Heart right ventricle (tissue), 16 donors: ENCODE results near the gene IGF2BP2. TPM values are rescaled to one million over a fixed set of nuclear protein-coding genes. Genes with fewer than 3 reads are reported as not detected.

Source experiments
- ATAC-seq, 8 donors: fragments of 200-7000 bp; cut with Tn5 transposase; one replicate each; pipeline ENCODE4 v1.9.1; 2020; ENCODE audit warnings: mild to moderate bottlenecking in 8 of 8, moderate library complexity in 8 of 8, moderate number of reproducible peaks in 1 of 8
- DNase-seq, 2 donors: peaks; one replicate each; pipeline ENCODE4 v3.0.0-alpha.2; 2020
- H3K27ac ChIP-seq, 10 donors: fragments of 200-600 bp; sonication (generic) in 2 of 10; one replicate each; pipeline versions ENCODE4 v1.5.0 to v1.8.0; 2020 to 2022; ENCODE audit warnings: mild to moderate bottlenecking in 3 of 10
- H3K27me3 ChIP-seq, 7 donors: fragments of 200-600 bp; one replicate each; pipeline ENCODE4 v1.8.0; 2021 to 2022; ENCODE audit warnings: mild to moderate bottlenecking in 2 of 7
- H3K36me3 ChIP-seq, 9 donors: fragments of 200-600 bp; sonication (generic) in 1 of 9; one replicate each; pipeline versions ENCODE4 v1.5.0 to v1.8.0; 2020 to 2022; ENCODE audit warnings: mild to moderate bottlenecking in 2 of 9
- H3K4me1 ChIP-seq, 9 donors: fragments of 200-600 bp; sonication (generic) in 1 of 9; one replicate each; pipeline versions ENCODE4 v1.5.0 to v1.8.0; 2020 to 2022; ENCODE audit warnings: mild to moderate bottlenecking in 4 of 9
- H3K4me3 ChIP-seq, 10 donors: fragments of 200-600 bp; sonication (generic) in 2 of 10; one replicate each; pipeline versions ENCODE4 v1.5.0 to v1.8.0; 2020 to 2022; ENCODE audit warnings: mild to moderate bottlenecking in 7 of 10, moderate library complexity in 2 of 10
- H3K9me3 ChIP-seq, 11 donors: fragments of 200-600 bp in 10 of 11; sonication (generic) in 2 of 11; one replicate each; pipeline versions ENCODE4 v1.5.0 to v1.8.0; 2013 to 2022; ENCODE audit warnings: mild to moderate bottlenecking in 2 of 11, control low read depth in 1 of 11, moderate library complexity in 1 of 11
- WGBS, 2 donors: extraction: QIAGEN DNeasy Blood & Tissue Kit; methylation state at CpG; one replicate each; pipeline ENCODE4 v1.1.7; 2013; ENCODE audit warnings: inconsistent platforms in 1 of 2; 5-methylcytosine and 5-hydroxymethylcytosine counted together
- intact Hi-C, 10 donors: fragments of 100-400 bp; cut with DNase I; formaldehyde crosslinking; loops; one replicate each; pipeline versions ENCODE4 v1.11.1 to v1.14.2; 2022
- polyA plus RNA-seq, 2 donors: library from polyadenylated mRNA; stranded (reverse); fragments of 200-250 nt; gene quantifications; one replicate each; pipeline ENCODE4 v1.2.3, GENCODE V29; 2013
- total RNA-seq, 10 donors: library from RNA; stranded (reverse); fragmentation: NEBNext Ultra II Directional in 3 of 10; extraction: Animal tissue kit (Norgen Biotek cat#: 25700) in 3 of 10; gene quantifications; one replicate each; pipeline versions ENCODE4 v1.2.1 to v1.2.4, GENCODE V29; 2021 to 2023
- TF ChIP-seq, protein P1 (sequence below), 9 donors: fragments of 200-600 bp; sonication (generic) in 2 of 9; IDR thresholded peaks; one replicate each; pipeline versions ENCODE4 v1.5.0 to v1.8.0; 2021 to 2022; ENCODE audit warnings: antibody characterized with exemption in 9 of 9, mild to moderate bottlenecking in 5 of 9, moderate library complexity in 1 of 9
- donor health status: Arrhythmogenic right ventricular cardiomyopathy.
- donor health status: ischemic (EF 13 %, LVEDD 7.1; RV severe dilation, severe dysfunction).
- donor health status: healthy with polysubstance abuse.
- donor health status: DM: no; HTN: yes; CAD: no.
- donor health status: DM: no; HTN: no; CAD: no.
- donor health status: ischemic (EF 25% LVEDD 6.9; RV normal size, moderate dysfunction).
- donor health status: ischemic (EF 25% LVEDD 5.7; RV mildly dilated, moderate dysfunction).
- donor health status: healthy.
- donor health status: DM: yes; HTN: yes; CAD: no.
- donor health status: Ischemic cardiomyopathy.
- donor health status: ischemic (EF 35%, LVEDD 5.7; RV mildly dilated, moderate dysfunction).
- donor health status: nonischemic (EF 11% LVEDD 7.7; RV severe dilation, severe dysfunction).
- donor health status: DM: yes; HTN: yes; CAD: no.
- donor health status: PGD.
- donor health status: ischemic (EF 29% LVEDD 5.4; RV normal size, mild dysfunction).
- donor health status: nonischemic (EF 23%, LVEDD 6.1; RV moderate dilation, normal function).

The IGF2BP2 gene
- total and polyA plus RNA-seq, 12 donors: 9.4 to 17.8 (median 15.4) TPM

DNA sequence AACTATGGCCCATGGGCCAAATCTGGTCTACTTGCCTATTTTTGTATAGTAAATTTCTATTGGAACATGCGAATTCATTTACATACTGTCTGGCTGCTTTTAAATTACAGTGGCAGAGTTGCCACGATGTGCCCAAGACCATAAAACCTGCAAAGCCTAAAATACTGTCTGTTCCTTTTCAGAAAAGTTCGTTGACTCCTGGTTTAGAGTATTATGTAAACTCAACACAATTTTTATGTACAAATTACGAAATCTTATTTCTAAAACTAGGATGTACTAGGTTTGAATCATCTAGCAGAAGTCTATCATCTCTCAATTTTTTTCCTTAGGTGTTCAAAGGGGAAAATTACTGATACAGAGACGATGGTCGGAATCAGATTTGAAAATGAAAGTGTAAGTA is 211.8 kb downstream of the IGF2BP2 start:
- no peak for ATAC-seq
- Histone ChIP-seq H3K36me3 (peaks cover 0 to 100% (median 71%) of the 10 kb centered on the region in 9 donors), H3K27ac (no peak overlapping the region), H3K4me3 (no peak overlapping the region), H3K27me3 (no peaks in the 10 kb centered on the region), H3K9me3 (no peaks in the 10 kb centered on the region), H3K4me1 (no peaks in the 10 kb centered on the region)
- 86 to 93% methylated on average over 6 of the region's 6 CpGs for WGBS, 2 donors
- DNase-seq: no peak
- intact Hi-C loops: no loop called here
- TF ChIP-seq, protein P1, sequence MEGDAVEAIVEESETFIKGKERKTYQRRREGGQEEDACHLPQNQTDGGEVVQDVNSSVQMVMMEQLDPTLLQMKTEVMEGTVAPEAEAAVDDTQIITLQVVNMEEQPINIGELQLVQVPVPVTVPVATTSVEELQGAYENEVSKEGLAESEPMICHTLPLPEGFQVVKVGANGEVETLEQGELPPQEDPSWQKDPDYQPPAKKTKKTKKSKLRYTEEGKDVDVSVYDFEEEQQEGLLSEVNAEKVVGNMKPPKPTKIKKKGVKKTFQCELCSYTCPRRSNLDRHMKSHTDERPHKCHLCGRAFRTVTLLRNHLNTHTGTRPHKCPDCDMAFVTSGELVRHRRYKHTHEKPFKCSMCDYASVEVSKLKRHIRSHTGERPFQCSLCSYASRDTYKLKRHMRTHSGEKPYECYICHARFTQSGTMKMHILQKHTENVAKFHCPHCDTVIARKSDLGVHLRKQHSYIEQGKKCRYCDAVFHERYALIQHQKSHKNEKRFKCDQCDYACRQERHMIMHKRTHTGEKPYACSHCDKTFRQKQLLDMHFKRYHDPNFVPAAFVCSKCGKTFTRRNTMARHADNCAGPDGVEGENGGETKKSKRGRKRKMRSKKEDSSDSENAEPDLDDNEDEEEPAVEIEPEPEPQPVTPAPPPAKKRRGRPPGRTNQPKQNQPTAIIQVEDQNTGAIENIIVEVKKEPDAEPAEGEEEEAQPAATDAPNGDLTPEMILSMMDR (IDR thresholded peaks at IDR 0.05): no peak

DNA sequence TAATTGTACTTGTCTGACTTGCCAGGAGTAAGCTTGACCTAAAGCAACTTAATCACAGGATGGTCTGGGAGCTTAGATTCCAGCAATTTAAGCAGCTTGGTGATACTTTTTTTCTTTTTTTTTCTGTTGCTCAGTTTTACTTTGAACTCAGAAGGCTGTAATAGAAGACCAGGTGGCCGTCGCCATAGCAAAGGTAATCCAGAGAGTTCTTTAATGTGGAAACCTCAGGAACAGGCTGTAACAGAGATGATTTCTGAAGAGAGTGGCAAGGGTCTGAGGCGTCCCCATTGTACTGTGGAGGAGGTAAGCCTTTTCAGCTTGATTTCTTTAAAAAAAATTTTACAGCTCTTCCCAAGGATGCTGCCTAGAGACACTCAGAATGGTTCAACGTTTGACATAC is 218.6 kb downstream of the IGF2BP2 start:
- TF ChIP-seq, protein P1 (IDR thresholded peaks at IDR 0.05): no peak
- peaks cover 0 to 99% (median 50%) of the 10 kb centered on the region in 9 donors for H3K36me3 ChIP-seq
- WGBS, 2 donors: 88 to 95% methylated on average over 4 of the region's 4 CpGs
- H3K4me1 ChIP-seq: no peaks in the 10 kb centered on the region
- no peak overlapping the region for H3K4me3 ChIP-seq
- intact Hi-C loops: no loop called here
- DNase-seq (no peak), ATAC-seq (no peak)
- H3K9me3 ChIP-seq: no peaks in the 10 kb centered on the region
- no peaks in the 10 kb centered on the region for H3K27me3 ChIP-seq
- no peak overlapping the region for H3K27ac ChIP-seq

DNA sequence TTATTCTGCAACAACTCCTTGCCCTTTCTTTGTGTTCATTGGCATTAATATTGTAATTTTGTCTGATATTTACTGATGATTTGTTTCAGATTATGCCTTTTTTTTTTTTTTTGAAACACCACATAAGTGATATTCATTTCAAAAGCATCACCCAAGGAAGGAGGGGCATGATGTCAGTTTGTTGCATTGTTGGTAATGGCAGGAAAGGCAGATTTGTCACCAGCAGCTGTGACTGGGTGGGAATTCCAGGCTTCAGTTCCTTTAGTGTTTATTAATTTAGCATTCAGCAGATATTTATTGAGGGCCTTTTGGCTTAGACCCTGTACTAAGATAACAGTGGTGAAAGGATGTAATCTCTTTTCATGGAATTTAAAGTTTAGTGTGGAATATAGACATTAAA is 219.3 kb downstream of the IGF2BP2 start:
- ATAC-seq (no peak), DNase-seq (no peak)
- Histone ChIP-seq H3K36me3 (peaks cover 0 to 99% (median 50%) of the 10 kb centered on the region in 9 donors), H3K27ac (no peak overlapping the region), H3K4me1 (no peaks in the 10 kb centered on the region), H3K9me3 (no peaks in the 10 kb centered on the region), H3K27me3 (no peaks in the 10 kb centered on the region), H3K4me3 (no peak overlapping the region)
- intact Hi-C loops: no loop called here
- TF ChIP-seq, protein P1 (IDR thresholded peaks at IDR 0.05): no peak

DNA sequence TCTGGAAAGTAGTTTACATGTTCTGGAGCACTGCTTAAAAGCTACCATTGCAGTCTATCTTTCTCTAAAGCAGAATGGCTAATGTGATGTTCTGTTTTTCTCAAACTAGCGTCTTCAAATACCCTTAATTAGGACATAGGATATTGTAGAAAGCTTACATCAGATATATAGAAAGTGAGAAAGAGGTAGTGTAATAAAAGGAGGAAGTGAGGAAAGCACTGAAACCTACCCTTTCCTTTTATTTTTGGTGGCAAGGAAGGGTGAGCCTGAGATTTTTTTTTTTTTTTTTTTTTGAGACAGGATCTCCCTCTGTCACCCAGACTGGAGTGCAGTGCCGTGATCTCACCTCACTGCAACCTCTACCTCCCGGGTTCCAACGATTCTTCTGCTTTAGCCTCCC is 229.3 kb downstream of the IGF2BP2 start:
- H3K4me3 ChIP-seq: no peak overlapping the region
- no peaks in the 10 kb centered on the region for H3K27me3 ChIP-seq
- intact Hi-C loops: no loop called here
- DNase-seq: no peak
- H3K27ac ChIP-seq: peak overlapping the region in 1 of 10 donors; percentile 18
- H3K36me3 ChIP-seq: peaks cover 0 to 97% (median 35%) of the 10 kb centered on the region in 9 donors
- peaks cover 0 to 16% (median 0%) of the 10 kb centered on the region in 9 donors for H3K4me1 ChIP-seq
- TF ChIP-seq, protein P1 (IDR thresholded peaks at IDR 0.05): no peak
- H3K9me3 ChIP-seq: no peaks in the 10 kb centered on the region
- no peak for ATAC-seq
- 88 to 90% methylated on average over 4 of the region's 4 CpGs for WGBS, 2 donors
